ENCODE data around the gene EEF2.

DNA sequence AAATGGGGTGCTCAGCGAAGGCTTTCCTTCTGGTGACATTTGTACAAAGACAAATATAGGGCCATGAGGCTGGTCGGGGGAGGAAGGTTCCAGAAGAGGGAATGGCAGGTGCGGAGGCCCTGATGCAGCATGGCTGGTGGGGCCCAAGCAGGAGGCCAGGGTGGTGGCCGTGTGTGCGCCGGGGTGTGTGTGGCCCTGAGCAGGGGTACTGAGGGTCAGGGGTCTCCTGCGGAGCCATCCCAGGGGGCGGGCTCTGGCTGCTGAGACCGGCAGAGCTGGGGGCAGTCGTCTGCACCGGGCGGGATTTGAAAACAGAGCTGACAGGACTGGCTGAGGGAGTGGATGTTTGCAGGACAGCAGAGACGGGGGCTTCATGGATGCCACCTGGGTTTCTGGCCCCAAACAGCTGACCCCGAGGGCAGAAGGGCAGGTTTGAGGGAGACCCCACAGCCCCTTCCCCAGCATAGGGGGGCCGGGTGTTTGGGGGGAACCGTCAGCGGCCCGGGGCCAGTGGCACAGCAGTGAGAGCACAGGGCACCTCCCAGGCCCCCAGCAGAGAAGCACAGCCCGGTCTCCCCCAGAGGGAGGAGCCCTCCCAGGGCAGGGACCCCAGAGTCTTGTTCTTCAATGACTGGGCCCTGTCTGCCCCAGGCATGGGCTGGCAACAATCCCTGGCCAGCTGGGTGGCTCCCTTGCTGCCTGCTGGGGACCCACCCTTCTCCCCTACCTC, 33.7 kb upstream of the EEF2 start:
- no peak for TF ChIP-seq GATA3 (IDR thresholded peaks at IDR 0.05; ENCODE audit: low read depth, low read length)
- TF ChIP-seq GATA2 (IDR thresholded peaks at IDR 0.05; ENCODE audit: low read depth, low read length) = no peak

All from SH-SY5Y (cell line).